ENCODE measurements around the gene ZNF362.
A peak's percentile ranks its signal among the peaks of the same experiment; 100 is the strongest.

ZNF362 gene

DNA sequence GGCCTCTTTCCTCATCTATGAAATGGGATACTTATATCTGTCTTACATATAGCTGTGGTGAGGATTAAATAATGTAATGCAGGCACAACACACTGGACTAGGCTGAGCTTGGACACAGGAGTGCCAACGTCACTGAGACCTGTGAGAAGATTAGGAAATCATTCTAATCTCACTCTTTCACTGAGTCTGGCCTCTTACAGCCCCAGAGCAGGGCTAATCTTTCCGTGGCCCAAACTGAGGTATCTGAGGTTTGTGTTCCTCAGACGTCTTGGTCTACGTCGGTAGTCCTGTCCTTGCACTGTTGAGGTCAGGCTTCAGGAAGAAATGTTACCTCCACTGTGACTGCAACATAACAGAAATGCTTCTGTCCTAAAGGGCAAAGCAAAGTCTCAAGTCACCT is 87.2 kb downstream of the ZNF362 start:
- DNase-seq (ENCODE audit: low read depth in 2 of 2): no peak

GRCh38 chr1:33344896-33345560 is 88.7 kb downstream of the ZNF362 start:
- DNase-seq (ENCODE audit: low read depth in 2 of 2): no peak

DNA sequence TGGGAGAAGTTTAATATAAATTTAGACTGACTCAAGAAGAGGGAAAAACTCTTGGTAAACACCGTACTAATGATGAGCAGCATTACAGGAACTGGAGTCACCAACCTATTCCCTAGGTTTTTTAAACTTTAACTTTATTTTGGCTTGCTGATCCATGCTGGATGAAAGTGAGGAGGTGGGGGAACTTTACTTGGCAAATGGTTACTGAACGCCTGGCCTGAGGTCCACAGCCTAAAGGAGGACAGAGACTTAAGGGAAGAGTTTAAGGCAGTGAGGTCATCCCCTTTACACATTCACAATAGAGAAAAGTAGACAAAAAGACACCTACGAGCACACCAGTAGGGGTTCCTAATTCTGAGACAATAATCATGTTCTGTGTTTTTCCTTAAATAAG is 90.2 kb downstream of the ZNF362 start:
- DNase-seq (ENCODE audit: low read depth in 2 of 2): no peak

GRCh38 chr1:33346927-33347649 is 90.8 kb downstream of the ZNF362 start:
- no peak for DNase-seq (ENCODE audit: low read depth in 2 of 2)

- no peak for DNase-seq (ENCODE audit: low read depth in 2 of 2)
These were observed 91.3 kb downstream of the ZNF362 start for GRCh38 chr1:33347650-33347992.

DNA sequence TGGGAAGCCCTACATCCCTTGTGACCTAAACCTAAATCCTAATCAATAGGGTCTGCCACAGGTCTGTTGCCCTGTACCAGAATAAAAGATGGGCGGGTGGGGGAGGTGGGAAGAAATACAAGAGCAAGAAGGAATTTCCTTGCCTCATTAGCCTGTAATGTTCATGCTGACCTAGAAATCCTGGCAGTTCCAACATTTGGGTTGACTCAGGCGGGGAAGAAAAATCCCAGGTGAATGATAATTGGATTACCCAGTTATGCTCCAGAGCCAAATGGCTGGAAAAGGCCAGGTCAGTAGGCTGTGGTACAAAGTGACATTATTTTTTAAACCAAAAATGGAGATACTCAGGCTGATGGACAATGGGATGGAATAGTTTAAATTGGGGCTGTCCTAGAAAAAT is 91.9 kb downstream of the ZNF362 start:
- DNase-seq (ENCODE audit: low read depth in 2 of 2): no peak

- peak; percentile 11 to 19 for DNase-seq (ENCODE audit: low read depth in 2 of 2)
These were observed 92.4 kb downstream of the ZNF362 start for GRCh38 chr1:33348676-33349080.

GRCh38 chr1:33349081-33349759 is 92.9 kb downstream of the ZNF362 start:
- peak; percentile 11 to 38 for DNase-seq (ENCODE audit: low read depth in 2 of 2)

DNA sequence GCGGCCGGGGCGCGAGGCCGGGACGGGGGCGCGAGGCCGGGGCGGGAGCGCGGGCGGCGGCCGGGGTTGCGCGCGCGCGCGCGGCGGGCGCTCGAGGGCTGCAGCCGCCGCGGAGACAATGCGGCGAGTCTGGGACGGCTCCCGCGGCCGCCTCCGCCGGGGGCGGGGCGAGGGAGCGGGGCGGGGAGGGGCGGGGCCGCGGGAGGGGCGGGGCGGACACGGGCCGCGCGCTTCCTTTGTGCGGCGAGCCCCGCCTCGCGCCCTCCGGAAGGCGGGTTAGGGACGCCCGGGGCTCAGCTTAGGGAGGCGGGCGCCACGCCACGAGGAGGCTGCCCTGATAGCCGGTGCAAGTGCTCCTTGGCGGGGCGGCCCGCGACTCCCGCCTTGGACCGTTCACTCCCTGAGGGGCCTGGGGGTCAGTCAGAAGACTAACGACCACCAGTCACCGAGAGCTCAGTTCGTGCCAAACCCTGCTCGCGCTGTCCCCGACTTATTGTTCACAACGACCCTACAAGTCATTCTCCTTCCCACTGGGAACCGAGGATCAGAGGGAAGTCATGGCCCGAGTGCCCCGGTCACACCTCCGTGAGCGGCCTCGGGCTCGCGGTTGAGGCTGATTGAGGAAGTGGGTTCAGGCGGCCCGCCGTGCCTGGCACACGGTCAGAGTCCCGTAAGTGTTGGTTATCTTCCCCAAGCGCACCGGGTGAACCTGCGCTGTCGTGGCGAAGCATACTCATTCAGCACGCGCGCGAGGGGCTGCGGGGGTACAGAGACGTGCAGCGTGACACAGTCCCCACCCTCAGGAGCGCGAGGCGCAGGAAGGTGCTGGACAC is 93.7 kb downstream of the ZNF362 start:
- DNase-seq (ENCODE audit: low read depth in 2 of 2): peak; percentile 60 to 67
